NB4 (cell line): ENCODE measurements around the gene TENM4.

Experiments used
- POLR2A ChIP-seq: IDR thresholded peaks from 2 replicates; pipeline ENCODE4 v1.6.1; 2011; ENCODE audit warnings: mild to moderate bottlenecking; ENCODE audit not compliant: insufficient read length; ENCODE audit errors: extremely low read depth
- TF ChIP-seq, protein P1 (sequence below): IDR thresholded peaks from one replicate; pipeline ENCODE4 v1.5.1; 2012; ENCODE audit warnings: low read depth, low read length
- TF ChIP-seq, protein P2 (sequence below): IDR thresholded peaks from 2 replicates; pipeline ENCODE4 v1.6.1; 2011; ENCODE audit warnings: low read depth, low read length

- TF ChIP-seq, protein P1, sequence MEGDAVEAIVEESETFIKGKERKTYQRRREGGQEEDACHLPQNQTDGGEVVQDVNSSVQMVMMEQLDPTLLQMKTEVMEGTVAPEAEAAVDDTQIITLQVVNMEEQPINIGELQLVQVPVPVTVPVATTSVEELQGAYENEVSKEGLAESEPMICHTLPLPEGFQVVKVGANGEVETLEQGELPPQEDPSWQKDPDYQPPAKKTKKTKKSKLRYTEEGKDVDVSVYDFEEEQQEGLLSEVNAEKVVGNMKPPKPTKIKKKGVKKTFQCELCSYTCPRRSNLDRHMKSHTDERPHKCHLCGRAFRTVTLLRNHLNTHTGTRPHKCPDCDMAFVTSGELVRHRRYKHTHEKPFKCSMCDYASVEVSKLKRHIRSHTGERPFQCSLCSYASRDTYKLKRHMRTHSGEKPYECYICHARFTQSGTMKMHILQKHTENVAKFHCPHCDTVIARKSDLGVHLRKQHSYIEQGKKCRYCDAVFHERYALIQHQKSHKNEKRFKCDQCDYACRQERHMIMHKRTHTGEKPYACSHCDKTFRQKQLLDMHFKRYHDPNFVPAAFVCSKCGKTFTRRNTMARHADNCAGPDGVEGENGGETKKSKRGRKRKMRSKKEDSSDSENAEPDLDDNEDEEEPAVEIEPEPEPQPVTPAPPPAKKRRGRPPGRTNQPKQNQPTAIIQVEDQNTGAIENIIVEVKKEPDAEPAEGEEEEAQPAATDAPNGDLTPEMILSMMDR: no peak
- no peak for TF ChIP-seq POLR2A
- TF ChIP-seq, protein P2, sequence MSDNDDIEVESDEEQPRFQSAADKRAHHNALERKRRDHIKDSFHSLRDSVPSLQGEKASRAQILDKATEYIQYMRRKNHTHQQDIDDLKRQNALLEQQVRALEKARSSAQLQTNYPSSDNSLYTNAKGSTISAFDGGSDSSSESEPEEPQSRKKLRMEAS: no peak
Observed at GRCh38 chr11:78949976-78950690, 490.7 kb downstream of the TENM4 start.
